DND-41 (cell line): ENCODE data around the gene ARPP21.
"Not testable (repeated sequence)": the region's sequence is repeated elsewhere in the genome, so short reads cannot be mapped to it uniquely, and the experiment has no call there.

Experiments
- ATAC-seq: fragments of 200-7000 bp; cut with Tn5 transposase; 3 replicates; pipeline ENCODE4 v1.9.1; 2021; ENCODE audit warnings: low read depth; ENCODE audit not compliant: insufficient read depth
- DNase-seq: peaks from one replicate; pipeline ENCODE4 v3.0.0-alpha.2; 2020
- H2AFZ ChIP-seq: 2 replicates; pipeline ENCODE4 v1.6.0; 2012; ENCODE audit warnings: low read depth, low read length
- H3K27ac ChIP-seq: 2 replicates; pipeline ENCODE4 v1.5.1; 2012; ENCODE audit warnings: low read length, inconsistent platforms
- H3K27me3 ChIP-seq: fragments of 200-600 bp; sonication (generic); 2 replicates; pipeline ENCODE4 v1.6.0; 2012; ENCODE audit warnings: low read length, mild to moderate bottlenecking, inconsistent platforms; ENCODE audit not compliant: insufficient read depth, poor library complexity
- H3K36me3 ChIP-seq: 2 replicates; pipeline ENCODE4 v1.5.1; 2012; ENCODE audit warnings: low read length, inconsistent platforms; ENCODE audit not compliant: insufficient read depth
- H3K4me1 ChIP-seq: 2 replicates; pipeline ENCODE4 v1.5.1; 2012; ENCODE audit warnings: mild to moderate bottlenecking, low read length; ENCODE audit not compliant: insufficient read depth
- H3K4me2 ChIP-seq: 2 replicates; pipeline ENCODE4 v1.6.0; 2012; ENCODE audit warnings: mild to moderate bottlenecking, moderate library complexity, low read length, inconsistent platforms; ENCODE audit not compliant: insufficient read depth
- H3K4me3 ChIP-seq, 2 experiments: fragments of 200-600 bp in 1 of 2; shearing (Covaris generic) in 1 of 2; 2 replicates each; pipeline ENCODE4 v1.5.1; 2012 to 2016; ENCODE audit warnings: inconsistent platforms in 2 of 2, low read length in 2 of 2, mild to moderate bottlenecking in 2 of 2, low read depth in 1 of 2, moderate library complexity in 1 of 2
- H3K79me2 ChIP-seq: 2 replicates; pipeline ENCODE4 v1.6.0; 2012; ENCODE audit warnings: low read length, inconsistent platforms; ENCODE audit not compliant: insufficient read depth
- H3K9ac ChIP-seq: 2 replicates; pipeline ENCODE4 v1.6.0; 2012; ENCODE audit warnings: low read depth, mild to moderate bottlenecking, inconsistent platforms, low read length, moderate library complexity
- H3K9me3 ChIP-seq: 2 replicates; pipeline ENCODE4 v1.5.1; 2012; ENCODE audit warnings: low read length, moderate library complexity, mild to moderate bottlenecking, inconsistent platforms; ENCODE audit not compliant: insufficient read depth, severe bottlenecking
- H4K20me1 ChIP-seq: 2 replicates; pipeline ENCODE4 v1.6.0; 2012; ENCODE audit warnings: low read length; ENCODE audit not compliant: insufficient read depth
- EZH2 ChIP-seq: IDR thresholded peaks from 3 replicates; pipeline ENCODE4 v1.6.1; 2012; ENCODE audit warnings: borderline replicate concordance, low read depth, mild to moderate bottlenecking, moderate library complexity, low read length, inconsistent platforms; ENCODE audit not compliant: severe bottlenecking
- TF ChIP-seq, protein P1 (sequence below): IDR thresholded peaks from 2 replicates; pipeline ENCODE4 v1.5.1; 2012; ENCODE audit warnings: borderline replicate concordance, low read length, moderate library complexity, mild to moderate bottlenecking; ENCODE audit not compliant: poor library complexity, severe bottlenecking; ENCODE audit errors: extremely low read depth

The ARPP21 gene

DNA sequence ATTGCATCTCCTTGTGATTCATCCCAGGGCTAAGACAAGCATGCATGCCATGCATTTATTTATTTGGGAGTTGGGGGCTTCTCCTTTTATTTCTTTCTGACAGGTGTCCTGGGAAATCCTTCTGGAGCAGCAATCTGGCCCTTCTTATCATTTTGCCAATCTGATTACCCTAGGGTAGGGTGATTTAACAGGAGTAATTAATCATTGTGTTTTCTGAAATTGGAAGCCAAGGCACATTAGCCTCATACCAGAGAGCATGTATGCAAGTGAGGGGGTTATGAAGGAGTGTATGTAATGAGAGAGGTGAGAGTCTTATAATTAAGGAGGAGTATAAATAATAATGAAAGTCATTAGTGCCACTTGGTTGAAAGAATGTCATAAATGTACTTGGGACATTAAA lies 37.4 kb upstream of the ARPP21 start:
- Histone ChIP-seq H3K4me1 (no peaks in the 10 kb centered on the region), H3K36me3 (no peaks in the 10 kb centered on the region), H3K27ac (no peak overlapping the region), H3K9me3 (peaks cover 2% of the 10 kb centered on the region), H2AFZ (no peak overlapping the region), H3K4me2 (no peak overlapping the region), H4K20me1 (no peaks in the 10 kb centered on the region), H3K9ac (no peak overlapping the region), H3K27me3 (no peaks in the 10 kb centered on the region), H3K4me3 (no peak overlapping the region), H3K79me2 (no peaks in the 10 kb centered on the region)
- TF ChIP-seq EZH2 = no peak
- TF ChIP-seq, protein P1, sequence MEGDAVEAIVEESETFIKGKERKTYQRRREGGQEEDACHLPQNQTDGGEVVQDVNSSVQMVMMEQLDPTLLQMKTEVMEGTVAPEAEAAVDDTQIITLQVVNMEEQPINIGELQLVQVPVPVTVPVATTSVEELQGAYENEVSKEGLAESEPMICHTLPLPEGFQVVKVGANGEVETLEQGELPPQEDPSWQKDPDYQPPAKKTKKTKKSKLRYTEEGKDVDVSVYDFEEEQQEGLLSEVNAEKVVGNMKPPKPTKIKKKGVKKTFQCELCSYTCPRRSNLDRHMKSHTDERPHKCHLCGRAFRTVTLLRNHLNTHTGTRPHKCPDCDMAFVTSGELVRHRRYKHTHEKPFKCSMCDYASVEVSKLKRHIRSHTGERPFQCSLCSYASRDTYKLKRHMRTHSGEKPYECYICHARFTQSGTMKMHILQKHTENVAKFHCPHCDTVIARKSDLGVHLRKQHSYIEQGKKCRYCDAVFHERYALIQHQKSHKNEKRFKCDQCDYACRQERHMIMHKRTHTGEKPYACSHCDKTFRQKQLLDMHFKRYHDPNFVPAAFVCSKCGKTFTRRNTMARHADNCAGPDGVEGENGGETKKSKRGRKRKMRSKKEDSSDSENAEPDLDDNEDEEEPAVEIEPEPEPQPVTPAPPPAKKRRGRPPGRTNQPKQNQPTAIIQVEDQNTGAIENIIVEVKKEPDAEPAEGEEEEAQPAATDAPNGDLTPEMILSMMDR = no peak
- ATAC-seq = no peak
- no peak for DNase-seq

DNA sequence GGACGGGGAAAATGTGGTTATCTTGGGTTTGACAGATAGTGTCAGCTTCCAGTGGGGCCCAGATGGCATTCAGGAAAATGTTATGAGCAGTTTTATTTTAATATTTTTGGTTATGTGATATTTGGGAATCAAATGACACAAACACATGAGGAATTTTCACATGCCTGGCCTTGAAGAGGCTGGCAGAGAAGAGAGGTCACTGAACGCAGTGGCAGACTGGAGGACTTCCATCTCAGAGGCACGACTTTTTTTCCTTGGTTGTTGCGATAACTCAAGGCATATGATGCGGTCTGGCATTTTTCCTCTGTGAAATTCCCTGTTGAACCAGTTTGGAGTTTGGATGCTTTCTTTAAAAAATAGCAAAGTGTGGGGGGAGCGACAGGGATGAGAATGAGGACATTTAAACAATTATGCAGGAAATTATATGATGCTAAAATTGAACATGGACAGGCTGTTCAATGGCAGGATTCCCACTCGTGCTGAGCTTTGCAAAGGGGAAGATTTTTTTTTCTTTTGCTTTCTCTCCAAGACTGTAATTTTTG lies 36.9 kb upstream of the ARPP21 start:
- H3K36me3 ChIP-seq = no peaks in the 10 kb centered on the region
- no peak overlapping the region for H3K9ac ChIP-seq
- DNase-seq = no peak
- H4K20me1 ChIP-seq = no peaks in the 10 kb centered on the region
- TF ChIP-seq, protein P1 = no peak
- TF ChIP-seq EZH2 = no peak
- no peak overlapping the region for H3K4me2 ChIP-seq
- H3K4me1 ChIP-seq = no peaks in the 10 kb centered on the region
- peaks cover 2% of the 10 kb centered on the region for H3K9me3 ChIP-seq
- H3K27me3 ChIP-seq = no peaks in the 10 kb centered on the region
- no peaks in the 10 kb centered on the region for H3K79me2 ChIP-seq
- H2AFZ ChIP-seq = no peak overlapping the region
- no peak overlapping the region for H3K4me3 ChIP-seq
- H3K27ac ChIP-seq = no peak overlapping the region
- no peak for ATAC-seq

DNA sequence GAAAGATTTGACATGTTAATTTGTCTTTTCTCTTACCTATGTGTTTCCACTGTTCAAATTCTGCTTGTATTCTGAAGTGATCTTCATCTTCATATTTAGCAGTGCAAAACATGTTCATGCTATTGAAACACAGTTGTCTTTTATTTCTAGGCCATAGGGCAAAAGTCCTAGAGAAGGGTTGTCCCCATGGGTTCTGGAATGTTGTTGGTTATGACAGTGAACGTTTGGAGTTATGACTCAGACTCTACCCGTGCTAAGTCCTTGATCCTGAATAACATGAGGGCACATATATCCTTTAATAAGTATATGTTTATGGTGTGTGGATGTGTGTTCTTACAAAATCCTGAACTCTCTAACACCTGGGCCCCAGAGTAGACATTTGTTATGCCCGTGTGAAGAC lies 23.0 kb upstream of the ARPP21 start:
- no peak for DNase-seq
- no peaks in the 10 kb centered on the region; the same call in 1 of the 2 replicates for H3K4me1 ChIP-seq
- H3K27ac ChIP-seq = no peak overlapping the region
- no peaks in the 10 kb centered on the region for H3K79me2 ChIP-seq
- H3K4me3 ChIP-seq = no peak overlapping the region
- TF ChIP-seq, protein P1 = no peak
- no peak for TF ChIP-seq EZH2
- no peak overlapping the region for H3K4me2 ChIP-seq
- H3K9me3 ChIP-seq = no peaks in the 10 kb centered on the region
- no peak overlapping the region for H3K9ac ChIP-seq
- H3K36me3 ChIP-seq = no peaks in the 10 kb centered on the region
- no peak for ATAC-seq
- no peaks in the 10 kb centered on the region for H4K20me1 ChIP-seq
- H3K27me3 ChIP-seq = no peaks in the 10 kb centered on the region
- H2AFZ ChIP-seq = no peak overlapping the region

- ATAC-seq = no peak
- Histone ChIP-seq H2AFZ (no peak overlapping the region), H3K36me3 (no peaks in the 10 kb centered on the region), H3K27ac (no peak overlapping the region), H3K4me1 (no peaks in the 10 kb centered on the region; the same call in 1 of the 2 replicates), H3K9ac (no peak overlapping the region), H3K27me3 (no peaks in the 10 kb centered on the region), H3K4me2 (no peak overlapping the region), H3K79me2 (no peaks in the 10 kb centered on the region), H3K4me3 (no peak overlapping the region), H4K20me1 (no peaks in the 10 kb centered on the region), H3K9me3 (no peaks in the 10 kb centered on the region)
- no peak for DNase-seq
- TF ChIP-seq EZH2 = no peak
- TF ChIP-seq, protein P1 = no peak
Measured at GRCh38 chr3:35617370-35617769, 22.0 kb upstream of the ARPP21 start.

- not testable (repeated sequence) for H3K9me3 ChIP-seq, H4K20me1 ChIP-seq, H3K36me3 ChIP-seq, H3K4me3 ChIP-seq, H3K4me2 ChIP-seq, ATAC-seq, DNase-seq, H3K4me1 ChIP-seq, H3K27me3 ChIP-seq, H3K27ac ChIP-seq, H3K9ac ChIP-seq, H2AFZ ChIP-seq, H3K79me2 ChIP-seq
Measured at GRCh38 chr3:35620238-35620637, 19.1 kb upstream of the ARPP21 start.
